Large intestine (tissue), 12 donors: ENCODE measurements around the gene FCGR2B. TPM values are rescaled to one million over a fixed set of nuclear protein-coding genes. Genes with fewer than 3 reads are reported as not detected.
"Not testable (repeated sequence)": the region's sequence is repeated elsewhere in the genome, so short reads cannot be mapped to it uniquely, and the experiment has no call there.

Experiments
- DNase-seq, 2 donors: peaks; one replicate each; pipeline versions ENCODE4 v3.0.0 to v3.0.0-alpha.2; 2013
- H3K27ac ChIP-seq: one replicate; pipeline ENCODE4 v1.5.1; 2013; ENCODE audit warnings: low read length
- H3K27me3 ChIP-seq: 2 replicates; pipeline ENCODE4 v1.6.1; 2013; ENCODE audit warnings: low read length; ENCODE audit not compliant: control insufficient read depth, insufficient read depth
- H3K36me3 ChIP-seq: 2 replicates; pipeline ENCODE4 v1.6.1; 2013; ENCODE audit warnings: low read length; ENCODE audit not compliant: control insufficient read depth, insufficient read depth
- H3K4me1 ChIP-seq: one replicate; pipeline ENCODE4 v1.6.1; 2013; ENCODE audit warnings: low read length; ENCODE audit not compliant: control insufficient read depth, insufficient read depth
- H3K4me3 ChIP-seq: one replicate; pipeline ENCODE4 v1.5.1; 2013; ENCODE audit warnings: low read length
- H3K9me3 ChIP-seq: one replicate; pipeline ENCODE4 v1.6.1; 2013; ENCODE audit warnings: mild to moderate bottlenecking, low read depth, low read length, moderate library complexity; ENCODE audit not compliant: control insufficient read depth
- WGBS: methylation state at CpG from one replicate; pipeline ENCODE4 v1.1.5; 2013; ENCODE audit warnings: low lambda C conversion rate; ENCODE audit not compliant: insufficient coverage; 5-methylcytosine and 5-hydroxymethylcytosine counted together
- long read RNA-seq, 11 donors: transcript quantifications; one replicate each; lab custom pipeline, GENCODE V29; 2026
- polyA plus RNA-seq: library from polyadenylated mRNA; unstranded; fragments of 120-200 nt; gene quantifications from one replicate; pipeline ENCODE4 v1.2.1, GENCODE V29; 2013

Gene FCGR2B
- polyA plus RNA-seq = 0.06 TPM
- long read RNA-seq, donor 1 = 0 reads
- long read RNA-seq, donor 2 = 0 reads
- long read RNA-seq, donor 3 = 0 reads
- long read RNA-seq, donor 4 = 0 reads
- long read RNA-seq, donor 5 = 0 reads
- long read RNA-seq, donor 6, partial matches to known transcripts = 0 of 1 reads
- long read RNA-seq, donor 6, other reads (novel, unspliced or antisense) = 0 of 1 reads
- long read RNA-seq, donor 7 = 0 reads
- long read RNA-seq, donor 8 = 0 reads
- long read RNA-seq, donor 9 = 0 reads
- long read RNA-seq, donor 10 = 0 reads
- long read RNA-seq, donor 11 = 0 reads

DNA sequence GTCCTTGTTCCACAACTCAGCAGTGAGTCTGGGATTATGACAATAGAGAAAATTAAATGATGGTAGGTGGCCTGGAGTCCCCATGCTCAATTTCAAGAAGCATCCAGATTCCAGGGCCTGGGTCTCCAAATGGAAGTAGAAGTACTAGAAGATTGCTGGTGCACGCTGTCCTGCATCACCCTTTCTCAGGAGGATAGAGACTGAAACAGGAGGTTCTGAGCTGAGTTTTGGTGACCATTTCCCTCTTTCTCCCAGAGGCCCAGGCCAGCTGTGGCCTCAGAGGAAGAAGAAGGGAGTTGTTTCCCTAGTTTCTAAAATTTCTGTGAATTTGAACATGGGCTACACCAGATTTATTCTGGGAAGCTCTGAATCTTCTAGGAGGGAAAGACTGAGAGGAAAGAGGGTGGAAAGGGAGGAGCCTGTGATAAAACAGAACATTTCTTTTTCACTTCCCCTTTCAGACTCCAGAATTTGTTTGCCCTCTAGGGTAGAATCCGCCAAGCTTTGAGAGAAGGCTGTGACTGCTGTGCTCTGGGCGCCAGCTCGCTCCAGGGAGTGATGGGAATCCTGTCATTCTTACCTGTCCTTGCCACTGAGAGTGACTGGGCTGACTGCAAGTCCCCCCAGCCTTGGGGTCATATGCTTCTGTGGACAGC, at the start of gene FCGR2B:
Gene FCGR2B (plus strand): TSS at position 460 of the 656 bp plus-strand sequence. CDS start 99 bp downstream, at position 559.
- H3K9me3 ChIP-seq, H3K4me3 ChIP-seq, H3K4me1 ChIP-seq, H3K36me3 ChIP-seq, H3K27ac ChIP-seq, DNase-seq, H3K27me3 ChIP-seq: not testable (repeated sequence)
- no CpG with 5 or more reads among the region's 4 CpGs for WGBS

DNA sequence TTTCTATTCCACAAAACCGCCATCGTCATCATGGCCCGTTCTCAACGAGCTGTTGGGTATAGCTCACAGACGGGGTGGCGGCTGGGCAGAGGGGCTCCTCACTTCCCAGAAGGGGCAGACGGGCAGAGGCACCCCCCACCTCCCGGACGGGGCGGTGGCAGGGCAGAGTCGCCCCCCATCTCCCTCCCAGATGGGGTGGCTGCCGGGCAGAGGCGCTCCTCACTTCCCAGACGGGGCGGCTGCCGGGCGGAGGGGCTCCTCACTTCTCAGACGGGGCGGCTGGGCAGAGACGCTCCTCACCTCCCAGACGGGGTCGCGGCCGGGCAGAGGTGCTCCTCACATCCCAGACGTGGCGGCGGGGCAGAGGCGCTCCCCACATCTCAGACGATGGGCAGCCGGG, 46.5 kb upstream of the FCGR2B start:
- DNase-seq, H3K27ac ChIP-seq, H3K36me3 ChIP-seq, H3K4me1 ChIP-seq, H3K4me3 ChIP-seq, H3K9me3 ChIP-seq: not testable (repeated sequence)
- peaks cover 13% of the 10 kb centered on the region for H3K27me3 ChIP-seq
- no CpG with 5 or more reads among the region's 30 CpGs for WGBS

DNA sequence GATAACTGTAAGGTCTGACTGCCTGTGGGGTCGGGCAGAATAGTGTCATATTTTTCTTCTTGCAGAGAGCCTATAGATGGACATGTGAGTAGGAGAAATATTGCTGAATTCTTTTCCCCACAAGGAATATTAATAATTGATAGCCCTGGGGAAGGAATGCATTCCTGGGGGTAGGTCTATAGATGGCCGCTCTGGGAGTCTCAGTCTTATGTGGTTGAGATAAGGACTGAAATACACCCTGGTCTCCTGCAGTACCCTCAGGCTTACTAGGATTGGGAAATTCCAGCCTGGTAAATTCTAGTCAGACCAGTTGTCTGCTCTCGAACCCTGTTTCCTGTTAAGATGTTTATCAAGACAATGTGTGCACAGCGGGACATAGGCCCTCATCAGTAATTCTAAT, 44.4 kb upstream of the FCGR2B start:
- not testable (repeated sequence) for H3K9me3 ChIP-seq, H3K36me3 ChIP-seq, H3K27ac ChIP-seq, DNase-seq, H3K4me3 ChIP-seq, H3K4me1 ChIP-seq
- H3K27me3 ChIP-seq = peaks cover 25% of the 10 kb centered on the region
- WGBS = no CpG with 5 or more reads among the region's 4 CpGs

DNA sequence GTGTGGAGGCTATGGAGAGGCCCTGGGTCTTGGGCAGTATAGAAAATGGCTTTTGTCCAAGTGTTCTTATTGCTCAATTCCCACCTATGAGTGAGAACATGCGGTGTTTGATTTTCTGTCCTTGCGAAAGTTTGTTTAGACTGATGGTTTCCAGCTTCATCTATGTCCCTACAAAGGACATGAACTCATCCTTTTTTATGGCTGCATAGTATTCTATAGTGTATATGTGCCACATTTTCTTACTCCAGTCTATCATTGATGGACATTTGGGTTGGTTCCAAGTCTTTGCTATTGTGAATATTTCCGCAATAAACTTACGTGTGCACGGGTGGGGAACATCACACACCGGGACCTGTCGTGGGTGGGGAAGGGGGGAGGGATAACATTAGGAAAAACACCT, 42.5 kb upstream of the FCGR2B start:
- DNase-seq, H3K36me3 ChIP-seq, H3K9me3 ChIP-seq, H3K4me1 ChIP-seq, H3K27ac ChIP-seq, H3K4me3 ChIP-seq: not testable (repeated sequence)
- H3K27me3 ChIP-seq = peaks cover 31% of the 10 kb centered on the region
- no CpG with 5 or more reads among the region's 7 CpGs for WGBS

DNA sequence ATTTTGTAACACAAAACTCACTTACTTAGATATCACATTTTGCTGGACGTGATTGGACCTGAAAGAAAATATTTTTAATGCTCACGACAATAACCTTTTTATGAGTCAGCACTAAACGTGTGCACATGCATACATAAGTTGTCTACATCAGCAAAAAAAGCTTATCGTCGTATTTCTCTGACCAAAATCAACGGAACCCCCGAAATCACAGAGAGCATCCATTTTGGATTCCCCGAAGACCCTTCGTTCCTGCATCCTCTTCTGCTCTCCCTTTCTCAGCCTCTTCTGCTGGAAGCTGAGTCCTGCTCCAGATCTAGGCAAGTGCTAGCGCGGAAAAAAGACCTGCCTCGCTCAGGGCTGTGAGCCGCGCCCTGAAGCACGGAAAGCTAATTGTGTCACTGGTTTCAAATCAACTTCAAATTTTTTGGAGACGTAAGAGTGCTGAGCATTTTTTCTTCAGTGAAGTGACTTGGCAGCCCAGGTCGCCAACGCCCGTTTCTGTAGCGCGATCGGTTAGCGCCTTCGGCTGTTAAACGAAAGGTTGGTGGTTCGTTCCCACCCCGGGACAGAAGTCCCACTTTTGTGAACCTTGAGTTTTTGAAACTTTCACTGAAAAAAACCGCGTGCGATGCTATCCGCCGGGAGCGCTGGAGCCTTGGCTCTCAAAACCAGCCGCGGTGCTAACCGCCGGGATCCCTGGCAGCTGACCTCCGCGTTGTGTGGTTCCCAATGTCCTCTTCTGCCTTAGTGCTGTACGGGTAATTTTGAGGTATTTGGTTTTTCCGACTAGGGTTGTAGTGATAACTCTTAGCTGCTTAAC, 41.6 kb upstream of the FCGR2B start:
- H3K4me1 ChIP-seq, H3K9me3 ChIP-seq, H3K36me3 ChIP-seq, H3K27ac ChIP-seq: not testable (repeated sequence)
- peak; percentile 18 to 43 for DNase-seq
- Histone ChIP-seq H3K4me3 (peak overlapping the region; percentile 15), H3K27me3 (peaks cover 34% of the 10 kb centered on the region)
- 0% methylated on average over 6 of the region's 41 CpGs for WGBS

DNA sequence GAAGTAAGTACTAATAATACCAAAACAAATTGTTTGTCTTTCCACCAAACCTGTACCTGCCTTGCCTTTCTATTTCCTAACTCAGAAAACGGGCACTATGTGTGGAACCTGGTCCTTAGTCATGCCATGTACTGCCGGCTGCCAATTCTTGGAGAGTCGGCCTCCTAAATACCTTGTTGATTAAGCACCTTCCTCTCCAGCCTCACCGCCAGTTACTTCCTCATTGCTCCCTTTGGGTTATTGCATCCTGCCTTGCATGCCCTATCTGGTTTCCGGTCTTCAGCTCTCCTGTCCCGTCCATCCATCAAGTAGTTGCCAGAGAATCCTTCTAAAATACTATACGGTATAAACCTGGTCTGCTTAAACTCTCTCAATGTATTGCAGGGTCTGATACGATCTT, 40.9 kb upstream of the FCGR2B start:
- H3K27me3 ChIP-seq = peaks cover 37% of the 10 kb centered on the region
- not testable (repeated sequence) for H3K4me3 ChIP-seq, H3K27ac ChIP-seq, DNase-seq, H3K36me3 ChIP-seq, H3K9me3 ChIP-seq, H3K4me1 ChIP-seq
- no CpG with 5 or more reads among the region's 8 CpGs for WGBS

DNA sequence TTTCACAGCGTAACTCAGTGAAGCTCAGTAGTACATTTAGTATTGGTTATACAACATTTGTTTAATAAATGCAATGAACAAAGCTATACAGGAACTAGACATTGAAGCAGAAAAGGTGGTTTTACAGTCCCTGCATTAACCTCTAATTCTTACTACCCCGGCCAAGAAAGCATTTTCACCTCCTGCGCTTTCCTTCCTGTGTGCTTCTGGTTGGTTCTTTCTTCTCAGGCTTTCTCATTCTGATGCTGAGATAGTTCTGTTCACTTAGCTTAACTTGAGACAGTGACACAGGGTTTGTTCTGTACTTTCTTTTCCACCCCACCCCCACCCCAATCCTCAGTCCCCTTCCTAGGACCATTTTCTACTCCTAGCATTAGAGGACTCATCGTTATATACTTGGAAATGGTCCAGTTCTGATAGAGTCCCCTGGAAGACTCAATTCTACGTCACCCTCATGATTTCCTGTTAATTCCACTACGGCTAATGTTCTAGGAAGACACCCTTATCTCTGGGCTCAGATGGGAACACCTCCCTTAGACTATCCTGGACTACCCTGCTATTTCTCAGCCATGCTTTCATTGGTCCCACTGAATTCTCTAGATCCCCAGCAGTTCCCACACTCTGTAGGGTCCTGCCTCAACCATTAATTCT, 39.4 kb upstream of the FCGR2B start:
- WGBS = no CpG with 5 or more reads among the region's 6 CpGs
- DNase-seq, H3K9me3 ChIP-seq, H3K4me3 ChIP-seq, H3K36me3 ChIP-seq, H3K4me1 ChIP-seq, H3K27ac ChIP-seq: not testable (repeated sequence)
- H3K27me3 ChIP-seq = peaks cover 37% of the 10 kb centered on the region

DNA sequence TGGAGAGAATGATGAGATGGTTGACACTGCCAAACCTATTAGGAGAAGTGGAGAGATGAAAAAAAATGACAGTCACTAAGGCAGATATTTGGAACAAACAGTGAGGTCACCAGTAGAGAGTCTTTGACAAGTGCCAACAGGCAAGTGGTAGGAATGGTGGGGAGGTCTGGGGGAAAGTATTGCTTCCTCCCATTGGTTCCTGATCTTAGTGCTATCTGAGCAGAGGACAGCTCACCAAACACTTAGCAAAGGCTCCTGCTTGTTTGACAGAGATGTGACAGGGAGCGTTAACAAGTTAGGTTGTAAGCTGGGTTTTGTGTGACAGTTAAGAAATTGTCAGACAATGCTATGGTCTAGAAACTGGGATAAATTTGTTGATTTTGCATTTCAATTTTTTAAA, 38.3 kb upstream of the FCGR2B start:
- not testable (repeated sequence) for H3K36me3 ChIP-seq, H3K4me3 ChIP-seq
- WGBS = no CpG with 5 or more reads among the region's 1 CpG

DNA sequence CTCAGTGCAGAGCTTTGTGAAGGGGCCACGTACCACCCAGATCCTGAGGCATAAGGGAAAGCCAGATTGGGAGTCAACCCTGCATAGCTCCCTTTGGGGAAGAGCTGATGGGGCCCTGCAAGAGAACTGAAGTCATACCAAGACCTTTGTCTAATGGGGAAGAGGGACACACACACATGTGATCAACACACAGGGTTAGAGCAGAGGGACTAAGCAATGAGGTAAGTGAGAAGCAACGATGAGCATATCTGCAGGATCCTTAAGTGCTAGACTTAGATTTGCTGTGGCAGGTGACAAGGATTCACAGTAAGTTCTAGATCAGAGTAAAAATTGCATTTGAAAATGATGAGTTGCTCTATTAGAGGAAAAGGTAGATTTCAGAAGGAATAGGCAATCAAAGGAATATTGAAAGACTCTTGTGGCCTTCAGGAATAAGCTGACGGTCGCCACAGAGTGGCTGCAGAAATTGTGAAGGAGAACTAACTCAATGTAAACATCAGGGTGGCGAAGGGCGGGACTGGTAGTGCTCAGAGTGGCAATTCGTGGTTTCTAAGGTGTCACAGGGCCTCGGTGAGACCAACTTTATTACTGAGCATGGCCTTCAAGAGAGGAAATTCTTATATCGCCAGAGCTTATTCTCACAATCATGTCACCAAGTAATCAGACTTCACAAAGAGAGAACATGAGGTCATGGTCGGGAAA, 36.3 kb upstream of the FCGR2B start:
- H3K27ac ChIP-seq, H3K9me3 ChIP-seq, H3K4me3 ChIP-seq, DNase-seq, H3K36me3 ChIP-seq, H3K4me1 ChIP-seq: not testable (repeated sequence)
- 67% methylated on average over 1 of the region's 10 CpGs for WGBS
- H3K27me3 ChIP-seq = peaks cover 24% of the 10 kb centered on the region

More for the DNA sequence above, 38.3 kb upstream of the FCGR2B start:
- not testable (repeated sequence) for H3K4me1 ChIP-seq, DNase-seq, H3K27ac ChIP-seq, H3K9me3 ChIP-seq
- H3K27me3 ChIP-seq = peaks cover 37% of the 10 kb centered on the region
